ENCODE results near the gene LGALS9B.
A peak's percentile ranks its signal among the peaks of the same experiment; 100 is the strongest.
"Not testable (repeated sequence)": the region's sequence is repeated elsewhere in the genome, so short reads cannot be mapped to it uniquely, and the experiment has no call there.

LGALS9B gene

DNA sequence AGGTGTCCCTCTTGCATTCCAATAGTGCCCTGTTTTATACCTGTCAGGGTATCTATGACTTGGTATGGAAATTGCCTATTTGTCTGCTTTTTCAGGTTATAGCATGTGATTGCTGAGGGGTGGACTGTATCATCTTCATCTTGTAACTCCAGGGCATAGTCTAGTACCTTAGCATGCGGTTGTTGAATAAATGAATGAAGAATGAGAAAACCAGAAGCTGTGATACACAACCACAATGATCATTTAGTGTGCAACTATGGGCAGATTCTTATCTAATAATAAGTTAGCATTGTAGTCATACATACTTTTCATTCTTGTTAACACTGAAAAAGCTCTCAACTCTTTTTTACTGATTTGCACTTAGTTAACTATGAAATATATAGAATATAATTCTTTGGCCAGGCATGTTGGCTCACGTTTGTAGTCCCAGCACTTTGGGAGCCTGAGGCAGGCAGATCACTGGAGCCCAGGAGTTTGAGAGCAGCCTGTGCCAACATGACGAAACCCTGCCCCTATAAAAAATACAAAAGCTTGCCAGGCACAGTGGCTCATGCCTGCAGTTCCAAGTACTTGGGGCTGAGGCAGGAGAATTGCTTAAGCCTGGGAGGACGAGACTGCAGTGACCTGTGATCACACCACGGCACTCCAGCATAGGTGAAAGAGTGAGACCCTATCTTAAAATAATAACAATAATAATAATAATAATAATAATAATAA is 65.9 kb downstream of the LGALS9B start:
- not testable (repeated sequence) for H3K27me3 ChIP-seq (ENCODE audit: insufficient read depth, poor library complexity, severe bottlenecking); H3K4me1 ChIP-seq (ENCODE audit: insufficient read depth, poor library complexity, severe bottlenecking); H3K36me3 ChIP-seq (ENCODE audit: low read depth); DNase-seq (ENCODE audit: low spot score); H3K9me3 ChIP-seq (ENCODE audit: severe bottlenecking); H3K27ac ChIP-seq (ENCODE audit: poor library complexity, severe bottlenecking); H3K4me3 ChIP-seq (ENCODE audit: severe bottlenecking)
- peak; percentile 88 for ATAC-seq (ENCODE audit: low read depth)

DNA sequence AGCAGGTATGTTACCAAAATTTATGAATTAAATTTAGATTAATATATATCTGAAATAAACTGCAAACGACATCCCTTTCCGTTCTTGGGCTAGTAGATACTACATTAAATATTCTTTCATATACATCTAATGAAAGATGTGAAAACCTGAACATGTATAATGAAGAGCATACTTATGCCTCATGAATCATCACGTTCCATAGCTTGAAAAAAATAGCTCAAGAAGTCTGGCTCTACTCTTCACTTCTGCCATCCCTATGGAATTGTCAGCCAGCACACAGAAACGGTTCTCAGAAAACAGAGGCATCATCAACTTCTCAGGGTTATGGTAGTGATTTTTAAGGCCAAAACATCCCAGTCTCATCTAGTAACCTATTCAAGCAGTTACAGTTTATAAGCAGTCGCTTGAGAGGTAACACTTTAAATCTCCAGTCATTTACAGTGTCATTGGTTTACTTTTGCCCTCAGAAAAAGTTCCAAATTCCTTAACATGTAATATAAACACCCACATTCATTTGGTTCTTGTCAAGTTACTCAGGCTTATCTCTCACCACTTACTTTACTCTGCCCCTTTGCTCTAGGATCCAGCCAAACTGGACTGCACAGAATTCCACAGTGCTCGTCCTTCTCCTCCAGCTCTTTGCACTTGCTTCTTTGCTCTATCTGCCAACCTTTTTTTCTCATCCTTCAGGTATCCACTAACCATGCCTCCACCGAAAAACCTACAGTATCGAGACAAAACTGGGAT is 66.6 kb downstream of the LGALS9B start:
- H3K9me3 ChIP-seq (ENCODE audit: severe bottlenecking); H3K4me1 ChIP-seq (ENCODE audit: insufficient read depth, poor library complexity, severe bottlenecking); H3K36me3 ChIP-seq (ENCODE audit: low read depth); H3K27ac ChIP-seq (ENCODE audit: poor library complexity, severe bottlenecking); H3K4me3 ChIP-seq (ENCODE audit: severe bottlenecking); H3K27me3 ChIP-seq (ENCODE audit: insufficient read depth, poor library complexity, severe bottlenecking); DNase-seq (ENCODE audit: low spot score): not testable (repeated sequence)
- peak; percentile 17; the same call in 1 of the 3 replicates for ATAC-seq (ENCODE audit: low read depth)
